SKM-1 treated with dmso at 0.1 percent for 144 hours (cell line): ENCODE data around the gene NSUN4.

Source experiments
- DNase-seq: peaks from one replicate; lab custom pipeline; 2025; ENCODE audit not compliant: unreplicated experiment; lab: John Stamatoyannopoulos, UW

Gene NSUN4

DNA sequence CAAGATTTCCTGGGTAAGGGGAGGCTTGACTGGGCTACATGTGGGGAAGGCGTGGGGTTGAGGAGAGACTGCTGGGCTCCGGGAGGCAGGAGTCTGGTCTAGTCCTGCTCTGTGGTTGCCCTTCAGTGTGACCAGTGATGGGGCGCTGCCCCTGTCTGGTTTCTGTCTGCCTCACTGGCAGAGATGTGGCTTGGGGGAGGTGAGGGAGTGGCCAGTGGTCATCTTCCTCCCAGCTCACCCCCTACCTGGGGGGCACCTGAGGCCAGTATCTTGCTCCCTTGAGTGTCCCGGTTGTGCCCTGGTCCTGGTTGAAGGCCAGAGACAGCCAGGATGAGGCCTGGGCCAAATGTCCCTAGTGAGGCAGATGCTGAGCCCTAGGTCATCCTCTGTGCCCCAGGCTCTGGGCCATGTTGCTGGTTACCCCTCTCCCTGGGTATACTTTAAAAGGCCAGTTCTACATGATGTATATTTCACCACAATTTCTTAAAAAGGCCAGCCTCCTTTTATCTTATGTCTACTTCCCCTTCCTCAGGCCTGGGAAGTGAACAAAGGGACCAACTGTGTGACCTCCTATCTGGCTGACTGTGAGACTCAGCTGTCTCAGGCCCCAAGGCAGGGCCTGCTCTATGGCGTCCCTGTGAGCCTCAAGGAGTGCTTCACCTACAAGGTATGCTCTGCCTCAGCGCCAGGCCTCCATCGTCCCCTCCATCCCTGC, 64.0 kb downstream of the NSUN4 start:
- DNase-seq: peak; percentile 25

DNA sequence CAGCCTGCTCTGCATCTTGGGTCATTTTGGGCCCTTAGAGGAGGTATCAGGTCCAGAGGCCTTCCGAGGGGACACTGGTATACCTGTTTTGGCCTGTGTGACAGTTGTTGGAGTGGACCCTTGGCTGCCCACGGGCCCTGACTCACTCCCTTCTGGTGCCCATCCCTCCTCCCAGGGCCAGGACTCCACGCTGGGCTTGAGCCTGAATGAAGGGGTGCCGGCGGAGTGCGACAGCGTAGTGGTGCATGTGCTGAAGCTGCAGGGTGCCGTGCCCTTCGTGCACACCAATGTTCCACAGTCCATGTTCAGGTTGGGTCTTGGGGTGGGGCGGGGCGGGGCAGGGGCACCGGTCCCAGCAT, 64.6 kb downstream of the NSUN4 start:
- no peak for DNase-seq

DNA sequence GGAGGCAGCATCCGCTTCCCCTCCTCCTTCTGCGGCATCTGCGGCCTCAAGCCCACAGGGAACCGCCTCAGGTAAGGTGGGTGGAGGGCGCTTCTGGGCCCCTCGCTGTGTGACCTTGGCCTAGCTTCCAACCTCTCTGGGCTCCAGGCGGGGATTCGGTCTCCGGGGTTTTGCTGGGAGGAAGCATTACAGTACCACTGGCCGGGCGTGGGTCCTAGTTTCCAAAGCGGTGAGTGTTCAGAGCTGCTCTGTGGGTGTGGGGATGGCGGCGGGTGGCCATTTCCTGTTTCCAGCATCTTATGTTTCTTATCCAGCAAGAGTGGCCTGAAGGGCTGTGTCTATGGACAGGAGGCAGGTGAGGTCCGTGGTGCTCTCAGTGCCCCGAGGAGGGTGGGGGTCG, 65.1 kb downstream of the NSUN4 start:
- DNase-seq: no peak

DNA sequence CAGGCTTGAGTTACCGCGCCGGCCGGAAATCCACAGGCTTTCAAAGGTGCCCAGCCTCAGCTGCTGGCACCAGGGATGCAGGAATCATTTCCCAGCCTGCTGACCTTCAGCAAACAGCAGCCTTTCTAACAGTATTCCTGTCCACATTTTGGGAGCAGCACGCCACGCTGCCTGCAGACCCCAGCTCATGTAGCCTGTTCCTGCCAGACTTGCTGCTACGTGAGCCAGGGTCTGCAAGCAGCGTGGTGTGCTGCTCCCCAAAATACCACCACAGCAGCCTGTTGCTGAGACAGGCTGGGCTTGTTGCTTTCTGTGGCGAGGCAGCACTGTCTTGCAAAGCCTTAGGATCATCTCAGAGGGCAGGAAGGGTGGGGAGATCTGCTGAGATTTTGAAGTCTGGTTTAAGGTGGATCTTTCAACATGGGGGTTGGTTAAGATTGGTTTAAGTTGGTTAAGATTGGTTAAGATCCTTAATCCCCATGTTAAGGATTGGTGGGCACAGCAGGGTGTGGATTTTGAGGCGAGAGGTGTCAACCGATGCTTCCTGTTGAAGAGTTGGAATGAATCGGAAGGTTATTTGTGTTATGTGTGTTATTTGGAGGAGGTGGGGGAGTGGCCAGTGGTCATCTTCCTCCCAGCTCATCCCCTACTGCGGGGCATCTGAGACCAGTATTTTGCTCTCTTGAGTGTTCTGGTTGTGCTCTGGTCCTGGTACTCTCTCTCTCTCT, 66.4 kb downstream of the NSUN4 start:
- no peak for DNase-seq

DNA sequence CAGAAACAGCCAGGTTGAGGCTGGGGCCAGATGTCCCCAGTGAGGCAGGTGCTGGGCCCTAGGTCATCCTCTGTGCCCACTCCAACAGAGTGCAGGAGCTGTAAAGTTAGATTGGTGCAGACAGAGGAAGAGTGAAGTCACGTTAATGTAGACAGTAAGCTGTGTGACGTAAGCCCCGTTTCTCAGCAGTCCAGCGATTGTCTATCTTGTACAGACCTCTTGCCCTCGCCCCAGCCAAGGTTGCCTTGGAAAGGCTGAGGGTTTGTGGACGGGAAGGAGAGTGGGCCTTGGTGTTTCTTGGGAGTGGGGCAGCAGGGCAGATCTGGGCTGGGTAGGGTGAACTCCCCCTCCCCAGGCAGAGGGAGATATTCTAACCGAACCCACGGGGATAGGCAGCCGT, 67.0 kb downstream of the NSUN4 start:
- DNase-seq: no peak

DNA sequence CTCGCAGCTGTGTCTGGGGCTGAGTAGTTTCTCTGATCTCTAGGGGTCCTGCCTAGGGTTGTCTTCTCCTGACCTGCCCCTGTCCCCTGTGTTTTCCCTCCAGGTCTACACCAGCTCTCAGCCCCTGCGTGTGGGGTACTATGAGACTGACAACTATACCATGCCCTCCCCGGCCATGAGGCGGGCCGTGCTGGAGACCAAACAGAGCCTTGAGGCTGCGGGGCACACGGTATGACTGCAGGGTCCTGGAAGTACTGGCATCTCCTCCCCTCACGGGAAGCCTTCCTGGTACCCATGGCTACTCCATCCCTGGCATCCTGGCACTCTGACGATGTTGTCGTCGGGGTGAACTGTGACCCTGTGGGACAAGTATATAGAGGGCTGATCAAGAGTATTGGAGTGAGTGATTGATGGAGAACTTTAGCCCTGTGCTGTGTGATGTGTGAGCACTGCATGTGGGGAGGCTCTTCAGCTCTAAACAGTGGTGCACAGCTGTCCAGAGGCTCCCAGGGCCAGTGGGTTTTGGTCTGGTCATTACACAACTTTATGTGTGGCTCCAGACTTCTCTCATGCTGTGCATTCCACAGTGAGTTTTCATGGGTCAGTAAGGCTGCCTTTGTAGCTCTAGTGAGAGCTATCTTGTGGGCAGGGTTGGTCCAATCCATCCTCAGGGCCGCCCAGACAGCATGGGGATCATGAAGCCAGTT, 67.9 kb downstream of the NSUN4 start:
- DNase-seq: no peak

DNA sequence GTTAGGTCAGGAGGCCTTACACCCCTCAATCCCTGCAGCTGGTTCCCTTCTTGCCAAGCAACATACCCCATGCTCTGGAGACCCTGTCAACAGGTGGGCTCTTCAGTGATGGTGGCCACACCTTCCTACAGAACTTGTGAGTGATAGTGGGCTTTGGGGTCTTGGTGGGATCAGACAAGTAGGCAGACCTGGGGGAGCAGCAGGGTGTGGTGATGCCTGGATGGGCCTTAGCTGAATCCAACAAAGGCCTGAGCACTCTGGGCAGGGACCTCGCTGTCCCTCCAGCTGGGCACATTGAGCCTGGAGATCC, 68.4 kb downstream of the NSUN4 start:
- no peak for DNase-seq

DNA sequence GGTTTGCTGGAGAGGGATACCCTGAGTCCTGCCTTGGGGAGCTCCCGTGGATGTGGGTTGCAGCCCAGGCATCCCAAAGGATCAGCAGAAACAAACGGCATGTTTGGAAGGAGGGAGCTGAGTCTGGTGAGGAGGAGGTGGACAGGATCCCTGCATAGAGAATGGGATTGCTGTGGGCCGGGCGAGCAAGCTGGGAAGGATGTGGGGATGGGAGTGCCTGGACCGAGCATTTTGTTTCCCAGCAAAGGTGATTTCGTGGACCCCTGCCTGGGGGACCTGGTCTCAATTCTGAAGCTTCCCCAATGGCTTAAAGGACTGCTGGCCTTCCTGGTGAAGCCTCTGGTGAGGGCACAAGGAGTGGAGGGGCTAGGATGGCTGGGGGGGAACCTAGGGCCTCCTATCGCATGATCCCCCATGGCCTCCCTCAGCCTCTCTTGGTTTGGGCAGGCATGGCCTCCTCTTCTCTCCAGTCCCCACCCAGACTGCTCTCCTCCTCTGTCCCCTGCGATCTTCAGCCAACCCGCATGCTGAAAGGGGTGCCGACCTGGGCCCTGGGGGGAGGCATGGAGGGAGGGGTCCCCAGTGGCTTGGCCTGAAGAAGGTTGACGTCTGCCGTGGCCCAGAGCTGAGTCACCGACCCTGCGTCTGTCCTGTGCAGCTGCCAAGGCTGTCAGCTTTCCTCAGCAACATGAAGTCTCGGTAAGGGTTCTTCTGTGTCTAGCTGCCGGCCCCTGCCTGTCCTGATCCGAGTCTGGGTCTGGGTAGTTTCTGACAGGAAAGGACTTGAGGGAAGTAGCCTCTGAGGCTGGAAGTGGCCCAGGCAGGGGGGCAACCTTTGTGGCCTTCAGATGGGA, 69.8 kb downstream of the NSUN4 start:
- DNase-seq: no peak

DNA sequence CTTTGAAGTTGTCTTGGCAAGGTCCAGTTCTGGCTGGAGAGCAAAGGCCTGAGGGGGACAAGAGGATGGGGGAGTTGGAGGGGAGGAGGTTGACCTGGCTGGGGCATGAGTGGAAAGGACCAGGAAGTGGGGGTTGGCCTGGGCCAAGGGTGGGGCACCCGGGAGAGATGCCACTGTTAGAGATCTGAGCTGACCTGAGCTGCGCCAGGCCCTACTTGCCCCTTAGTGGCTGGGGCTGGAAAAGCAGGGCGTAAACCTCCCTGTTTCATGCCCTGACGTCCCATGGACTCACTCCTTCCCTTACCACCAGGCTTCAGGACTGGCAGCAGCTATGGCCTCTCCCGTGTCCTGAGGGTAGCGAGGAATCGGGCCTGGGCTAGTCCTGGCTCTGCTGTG, 70.4 kb downstream of the NSUN4 start:
- DNase-seq: no peak
